ENCODE data around the gene SMIM43.

Gene SMIM43

GRCh38 chr4:121764702-121765367, at the start of gene SMIM43:
TSS of gene SMIM43 (minus strand) at chr4:121765164. CDS start at chr4:121765105, 59 bp downstream.
- no peak for DNase-seq

GRCh38 chr4:121814756-121815155, 49.8 kb upstream of the SMIM43 start:
- no peak for DNase-seq

GRCh38 chr4:121811122-121811521, 46.2 kb upstream of the SMIM43 start:
- no peak for DNase-seq

- no peak for DNase-seq
These were observed 41.4 kb upstream of the SMIM43 start for GRCh38 chr4:121806411-121806810.

GRCh38 chr4:121801715-121802075, 36.7 kb upstream of the SMIM43 start:
- no peak for DNase-seq

GRCh38 chr4:121800961-121801714, 36.2 kb upstream of the SMIM43 start, which contains the start of gene EXOSC9:
TSS of gene EXOSC9 (plus strand) at chr4:121801323. CDS start at chr4:121801425, 102 bp downstream.
- peak; percentile 94 for DNase-seq

GRCh38 chr4:121800638-121800960, 35.6 kb upstream of the SMIM43 start:
- no peak for DNase-seq

GRCh38 chr4:121799867-121800501, 35.0 kb upstream of the SMIM43 start:
- DNase-seq, result peak; percentile 53

- peak; percentile 62 for DNase-seq
These were observed 34.4 kb upstream of the SMIM43 start for GRCh38 chr4:121799208-121799823.

- DNase-seq, result no peak
These were observed 31.3 kb upstream of the SMIM43 start for GRCh38 chr4:121796283-121796682.

GRCh38 chr4:121794505-121795188, 29.7 kb upstream of the SMIM43 start:
- DNase-seq, result peak; percentile 92

- DNase-seq, result no peak
These were observed 28.0 kb upstream of the SMIM43 start for GRCh38 chr4:121792966-121793365.

- no peak for DNase-seq
These were observed 26.5 kb upstream of the SMIM43 start for GRCh38 chr4:121791481-121791880.

- peak; percentile 88 for DNase-seq
These were observed 26.0 kb upstream of the SMIM43 start for GRCh38 chr4:121790976-121791375.

GRCh38 chr4:121789960-121790829, 25.2 kb upstream of the SMIM43 start:
- peak; percentile 67 for DNase-seq

- DNase-seq, result no peak
These were observed 24.5 kb upstream of the SMIM43 start for GRCh38 chr4:121789455-121789854.

GRCh38 chr4:121788896-121789295, 23.9 kb upstream of the SMIM43 start:
- DNase-seq, result no peak

- no peak for DNase-seq
These were observed 21.3 kb upstream of the SMIM43 start for GRCh38 chr4:121786221-121786620.

- no peak for DNase-seq
These were observed 20.5 kb upstream of the SMIM43 start for GRCh38 chr4:121785479-121785878.

GRCh38 chr4:121784975-121785374, 20.0 kb upstream of the SMIM43 start:
- DNase-seq, result no peak

GRCh38 chr4:121784401-121784800, 19.4 kb upstream of the SMIM43 start:
- no peak for DNase-seq

GRCh38 chr4:121783210-121783609, 18.2 kb upstream of the SMIM43 start:
- DNase-seq, result peak; percentile 37

Data from OCI-M1 (cell line).